Mesendoderm (in vitro differentiated cells): ENCODE measurements around the gene CLCNKB.

Experiments
- DNase-seq: peaks from one replicate; pipeline ENCODE4 v3.0.0; 2013
- H2AK5ac ChIP-seq: 2 replicates; pipeline ENCODE4 v1.6.1; 2013; ENCODE audit warnings: low read length, inconsistent platforms
- H2BK120ac ChIP-seq: 2 replicates; pipeline ENCODE4 v1.6.1; 2013; ENCODE audit warnings: low read depth, mild to moderate bottlenecking, low read length, moderate library complexity, mixed read lengths
- H2BK15ac ChIP-seq: replicated peaks from 2 replicates; pipeline ENCODE4 v1.6.1; 2013; ENCODE audit warnings: low read depth, mild to moderate bottlenecking, moderate library complexity
- H2BK5ac ChIP-seq: 2 replicates; pipeline ENCODE4 v1.6.1; 2013; ENCODE audit warnings: low read length, inconsistent platforms
- H3K18ac ChIP-seq: 2 replicates; pipeline ENCODE4 v1.6.1; 2013; ENCODE audit warnings: mild to moderate bottlenecking, low read length, mixed read lengths
- H3K23ac ChIP-seq: one replicate; pipeline ENCODE4 v1.6.1; 2013; ENCODE audit warnings: low read length
- H3K27ac ChIP-seq: 2 replicates; pipeline ENCODE4 v1.5.1; 2013; ENCODE audit warnings: low read depth, mild to moderate bottlenecking, inconsistent platforms, low read length, moderate library complexity
- H3K27me3 ChIP-seq: 2 replicates; pipeline ENCODE4 v1.6.1; 2013; ENCODE audit warnings: low read length, control low read depth, mild to moderate bottlenecking, inconsistent platforms; ENCODE audit not compliant: insufficient read depth, poor library complexity
- H3K36me3 ChIP-seq: 2 replicates; pipeline ENCODE4 v1.6.1; 2013; ENCODE audit warnings: low read length, inconsistent platforms; ENCODE audit not compliant: control insufficient read depth, insufficient read depth
- H3K4ac ChIP-seq: one replicate; pipeline ENCODE4 v1.6.1; 2013; ENCODE audit warnings: low read depth, mild to moderate bottlenecking, low read length, moderate library complexity
- H3K4me1 ChIP-seq: 2 replicates; pipeline ENCODE4 v1.6.1; 2013; ENCODE audit warnings: low read depth, low read length, inconsistent platforms; ENCODE audit not compliant: control insufficient read depth
- H3K4me2 ChIP-seq: 2 replicates; pipeline ENCODE4 v1.6.1; 2013; ENCODE audit warnings: low read length
- H3K4me3 ChIP-seq: 2 replicates; pipeline ENCODE4 v1.5.1; 2013; ENCODE audit warnings: mild to moderate bottlenecking, low read length
- H3K56ac ChIP-seq: one replicate; pipeline ENCODE4 v1.6.1; 2013; ENCODE audit warnings: low read length
- H3K79me1 ChIP-seq: 2 replicates; pipeline ENCODE4 v1.6.1; 2013; ENCODE audit warnings: low read length, inconsistent platforms
- H3K79me2 ChIP-seq: 2 replicates; pipeline ENCODE4 v1.6.1; 2013; ENCODE audit warnings: mild to moderate bottlenecking, low read length; ENCODE audit not compliant: control insufficient read depth, insufficient read depth
- H3K9ac ChIP-seq: 2 replicates; pipeline ENCODE4 v1.6.1; 2013; ENCODE audit warnings: low read length, inconsistent platforms
- H4K5ac ChIP-seq: one replicate; pipeline ENCODE4 v1.6.1; 2013; ENCODE audit warnings: low read length
- H4K8ac ChIP-seq: one replicate; pipeline ENCODE4 v1.6.1; 2013; ENCODE audit warnings: low read depth, mild to moderate bottlenecking, control low read depth, low read length, moderate library complexity
- WGBS: extraction: QIAGEN DNeasy Blood & Tissue Kit; methylation state at CpG from one replicate; pipeline ENCODE4 v1.1.7; 2013; ENCODE audit warnings: low lambda C conversion rate, missing lambda C conversion rate; ENCODE audit not compliant: insufficient coverage; ENCODE audit errors: extremely low coverage; 5-methylcytosine and 5-hydroxymethylcytosine counted together

CLCNKB gene

GRCh38 chr1:16007671-16008341, 35.8 kb upstream of the CLCNKB start:
- Histone ChIP-seq H3K79me2 (no peaks in the 10 kb centered on the region), H4K5ac (no peak overlapping the region), H2BK120ac (no peak overlapping the region), H3K9ac (no peak overlapping the region), H3K23ac (no peak overlapping the region), H3K27ac (no peak overlapping the region), H2BK15ac (no peak overlapping the region), H3K4me1 (peaks cover 3% of the 10 kb centered on the region), H3K4me3 (no peak overlapping the region), H3K27me3 (no peaks in the 10 kb centered on the region), H4K8ac (no peak overlapping the region), H3K56ac (no peak overlapping the region), H3K4ac (no peak overlapping the region), H3K79me1 (no peaks in the 10 kb centered on the region), H2BK5ac (no peak overlapping the region), H3K4me2 (no peak overlapping the region), H3K36me3 (no peaks in the 10 kb centered on the region), H2AK5ac (no peak overlapping the region), H3K18ac (no peak overlapping the region)
- no CpG with 5 or more reads among the region's 6 CpGs for WGBS
- no peak for DNase-seq

DNA sequence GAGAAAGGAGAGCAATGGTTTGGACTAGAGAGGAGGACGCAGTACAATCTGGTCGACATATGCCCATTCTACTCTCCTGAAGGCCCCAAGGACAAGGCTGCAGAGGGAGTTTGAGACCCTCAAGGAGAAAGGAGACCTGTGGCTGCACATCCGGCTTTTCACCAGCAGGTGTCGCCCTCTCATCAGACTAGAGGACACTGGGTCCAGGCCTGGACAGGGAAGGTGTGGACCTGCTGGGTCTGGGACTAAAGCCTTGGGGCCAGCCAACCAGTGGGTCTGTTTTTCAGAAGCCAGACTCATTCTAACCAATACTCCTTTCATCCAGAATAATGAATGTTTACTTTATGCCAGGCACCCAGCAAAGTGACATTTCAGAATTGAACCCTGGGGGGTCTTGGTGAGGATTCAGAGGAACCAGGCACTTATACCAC, 34.5 kb upstream of the CLCNKB start:
- no peak overlapping the region for H4K5ac ChIP-seq
- H3K79me1 ChIP-seq = no peaks in the 10 kb centered on the region
- no peak overlapping the region for H3K4me2 ChIP-seq
- H3K56ac ChIP-seq = no peak overlapping the region
- no CpG with 5 or more reads among the region's 4 CpGs for WGBS
- peak; percentile 87 for DNase-seq
- H3K27ac ChIP-seq = no peak overlapping the region
- peaks cover 6% of the 10 kb centered on the region for H3K4me1 ChIP-seq
- no peak overlapping the region for H3K18ac ChIP-seq
- no peak overlapping the region for H3K23ac ChIP-seq
- no peak overlapping the region for H2BK5ac ChIP-seq
- H3K27me3 ChIP-seq = no peaks in the 10 kb centered on the region
- no peaks in the 10 kb centered on the region for H3K79me2 ChIP-seq
- no peak overlapping the region for H3K9ac ChIP-seq
- H3K4ac ChIP-seq = no peak overlapping the region
- no peak overlapping the region for H2BK120ac ChIP-seq
- no peak overlapping the region for H4K8ac ChIP-seq
- no peak overlapping the region for H2AK5ac ChIP-seq
- no peak overlapping the region for H2BK15ac ChIP-seq
- no peaks in the 10 kb centered on the region for H3K36me3 ChIP-seq
- no peak overlapping the region for H3K4me3 ChIP-seq

- Histone ChIP-seq H3K4me3 (no peak overlapping the region), H2BK120ac (no peak overlapping the region), H4K5ac (no peak overlapping the region), H3K79me2 (no peaks in the 10 kb centered on the region), H3K56ac (no peak overlapping the region), H2AK5ac (no peak overlapping the region), H3K18ac (no peak overlapping the region), H3K23ac (no peak overlapping the region), H2BK5ac (no peak overlapping the region), H4K8ac (no peak overlapping the region), H2BK15ac (no peak overlapping the region), H3K4ac (no peak overlapping the region), H3K27ac (no peak overlapping the region), H3K36me3 (no peaks in the 10 kb centered on the region), H3K4me2 (no peak overlapping the region), H3K4me1 (peaks cover 6% of the 10 kb centered on the region), H3K9ac (no peak overlapping the region), H3K27me3 (no peaks in the 10 kb centered on the region), H3K79me1 (no peaks in the 10 kb centered on the region)
- DNase-seq = no peak
- WGBS = no CpG with 5 or more reads among the region's 11 CpGs
Measured at GRCh38 chr1:16009678-16010077, 33.9 kb upstream of the CLCNKB start.

GRCh38 chr1:16010837-16011236, 32.7 kb upstream of the CLCNKB start:
- H3K23ac ChIP-seq = no peak overlapping the region
- H3K4me3 ChIP-seq = no peak overlapping the region
- no CpG with 5 or more reads among the region's 3 CpGs for WGBS

DNA sequence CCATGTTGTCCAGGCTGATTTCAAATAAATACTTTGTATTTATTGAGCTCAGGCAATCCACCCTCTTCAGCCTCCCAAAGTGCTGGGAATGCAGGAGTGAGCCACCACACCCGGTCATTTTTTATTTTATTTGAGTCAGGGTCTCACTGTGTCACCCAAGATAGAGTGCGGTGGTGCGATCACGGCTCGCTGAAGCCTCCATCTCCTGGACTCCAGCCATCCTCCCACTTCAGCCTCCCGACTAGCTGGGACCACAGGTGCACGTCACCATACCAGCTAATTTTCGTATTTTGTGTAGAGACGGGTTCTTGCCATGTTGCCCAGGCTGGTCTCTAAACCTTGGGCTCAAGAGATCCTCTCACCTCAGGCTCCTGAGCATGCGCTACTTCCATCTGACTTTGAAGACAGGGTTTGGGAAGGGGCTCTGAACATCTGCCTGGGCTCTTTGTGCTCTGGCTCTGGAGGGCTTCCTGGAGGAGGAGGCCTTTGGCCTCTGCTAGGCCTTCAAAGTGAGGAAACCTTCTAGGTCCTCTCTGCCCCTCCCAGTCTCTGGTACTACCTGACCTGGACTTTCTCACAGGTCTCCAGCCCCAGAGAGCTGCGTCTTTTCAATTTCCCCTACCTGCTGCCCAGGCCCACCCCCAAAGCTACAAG, 31.5 kb upstream of the CLCNKB start:
- peak overlapping the region; percentile 57 for H3K9ac ChIP-seq
- H3K36me3 ChIP-seq = no peaks in the 10 kb centered on the region
- no peaks in the 10 kb centered on the region for H3K79me1 ChIP-seq
- no peak overlapping the region for H2BK120ac ChIP-seq
- peak overlapping the region; percentile 56 for H2AK5ac ChIP-seq
- no CpG with 5 or more reads among the region's 11 CpGs for WGBS
- H4K5ac ChIP-seq = no peak overlapping the region
- no peak overlapping the region for H3K18ac ChIP-seq
- H3K23ac ChIP-seq = no peak overlapping the region
- peak overlapping the region; percentile 20 for H2BK5ac ChIP-seq
- no peaks in the 10 kb centered on the region for H3K79me2 ChIP-seq
- no peak overlapping the region for H3K27ac ChIP-seq
- no peak overlapping the region for H2BK15ac ChIP-seq
- no peaks in the 10 kb centered on the region for H3K27me3 ChIP-seq
- no peak overlapping the region for H4K8ac ChIP-seq
- no peak overlapping the region for H3K4me3 ChIP-seq
- H3K4me1 ChIP-seq = peaks cover 6% of the 10 kb centered on the region
- peak overlapping the region; percentile 63 for H3K4me2 ChIP-seq
- H3K4ac ChIP-seq = no peak overlapping the region
- H3K56ac ChIP-seq = peak overlapping the region; percentile 77
- no peak for DNase-seq

More at GRCh38 chr1:16010837-16011236, 32.7 kb upstream of the CLCNKB start:
- Histone ChIP-seq H2AK5ac (no peak overlapping the region), H3K4me1 (peaks cover 6% of the 10 kb centered on the region), H2BK120ac (no peak overlapping the region), H3K4me2 (no peak overlapping the region), H4K8ac (no peak overlapping the region), H3K56ac (no peak overlapping the region), H3K27ac (no peak overlapping the region), H3K79me2 (no peaks in the 10 kb centered on the region), H3K4ac (no peak overlapping the region), H3K36me3 (no peaks in the 10 kb centered on the region), H3K27me3 (no peaks in the 10 kb centered on the region), H3K9ac (no peak overlapping the region), H2BK5ac (no peak overlapping the region), H2BK15ac (no peak overlapping the region), H4K5ac (no peak overlapping the region), H3K79me1 (no peaks in the 10 kb centered on the region), H3K18ac (no peak overlapping the region)
- DNase-seq = no peak
